Stimulated activated CD8-positive, alpha-beta memory T cell treated with anti-CD3 and anti-CD28 coated beads, Interleukin-7, amount 100 ng/mL, for 48 hours (primary cell): ENCODE results near the gene MAFG.
"Not testable (repeated sequence)": the region's sequence is repeated elsewhere in the genome, so short reads cannot be mapped to it uniquely, and the experiment has no call there.

Experiments used
- DNase-seq, 2 donors: peaks; one replicate each; pipeline ENCODE4 v3.0.0-alpha.2; 2020; ENCODE audit warnings: low read depth in 1 of 2; ENCODE audit errors: extremely low read depth in 1 of 2

The MAFG gene

DNA sequence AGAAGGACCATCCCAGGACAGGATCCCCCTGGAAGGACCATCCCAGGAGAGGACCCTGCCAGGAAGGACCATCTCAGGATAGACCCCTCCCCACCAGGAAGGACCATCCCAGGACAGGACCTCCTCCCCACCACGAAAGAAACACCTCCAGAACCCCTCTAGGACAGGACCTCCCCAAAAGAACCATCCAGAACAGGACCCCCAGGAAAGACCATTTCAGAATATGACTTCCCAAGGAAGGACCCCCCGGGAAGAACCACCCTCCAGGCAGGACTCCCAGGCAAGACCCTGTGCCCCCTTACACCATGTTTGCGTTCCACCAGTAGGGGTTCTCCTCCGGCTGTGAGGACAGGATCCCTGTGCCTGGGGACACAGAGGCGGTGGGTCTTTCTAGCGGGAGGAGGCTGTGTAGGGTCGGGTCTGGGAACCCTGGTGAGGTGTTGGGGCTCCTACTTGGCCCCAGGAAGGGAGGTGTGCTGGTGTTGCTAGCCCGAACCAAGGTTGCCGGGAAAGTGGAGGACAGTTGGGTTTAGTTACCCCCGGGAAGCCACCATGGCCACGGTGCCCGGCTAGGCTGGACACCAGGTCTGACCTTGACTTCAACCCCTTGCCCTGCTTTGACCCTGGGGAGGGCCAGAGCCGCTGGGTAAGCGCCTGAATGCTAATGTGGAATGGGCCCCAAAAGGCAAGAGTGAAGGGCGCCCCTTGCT is 31.3 kb upstream of the MAFG start:
- no peak for DNase-seq

DNA sequence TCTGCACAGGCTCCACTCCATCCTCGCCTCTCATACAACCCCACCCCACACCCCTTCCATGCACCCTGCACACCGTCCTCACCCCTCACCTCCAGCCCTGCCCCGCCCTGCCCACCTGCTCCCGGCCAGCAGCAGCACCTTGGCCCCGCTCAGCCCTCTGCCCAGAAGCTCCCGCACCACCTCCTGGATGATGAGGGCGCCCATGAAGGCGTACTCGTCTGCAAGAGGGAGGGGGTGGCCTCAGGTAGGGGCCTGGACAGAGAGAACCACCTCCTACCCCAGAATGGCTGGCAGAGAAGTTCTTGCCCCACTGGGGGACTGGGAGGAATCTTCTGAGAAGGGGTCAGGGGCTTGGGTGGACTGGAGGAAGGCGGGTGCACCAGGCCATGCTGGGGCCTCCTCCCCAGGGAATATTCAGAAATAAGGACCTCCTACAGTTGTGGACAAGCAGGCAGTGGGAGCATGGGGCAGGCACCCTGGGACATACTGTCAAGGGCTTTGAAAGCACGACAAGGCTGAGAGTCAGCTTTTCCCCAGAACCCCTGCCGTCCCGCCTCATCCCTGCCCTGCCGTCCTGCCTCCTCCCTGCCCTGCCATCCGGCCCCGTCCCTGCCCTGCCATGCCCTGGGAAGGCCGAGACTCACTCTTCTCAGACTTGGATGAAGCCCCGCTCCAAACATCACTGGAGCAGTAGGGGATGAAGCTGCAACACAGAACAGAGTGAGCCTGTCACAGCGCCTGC is 30.3 kb upstream of the MAFG start:
- DNase-seq, result no peak

DNA sequence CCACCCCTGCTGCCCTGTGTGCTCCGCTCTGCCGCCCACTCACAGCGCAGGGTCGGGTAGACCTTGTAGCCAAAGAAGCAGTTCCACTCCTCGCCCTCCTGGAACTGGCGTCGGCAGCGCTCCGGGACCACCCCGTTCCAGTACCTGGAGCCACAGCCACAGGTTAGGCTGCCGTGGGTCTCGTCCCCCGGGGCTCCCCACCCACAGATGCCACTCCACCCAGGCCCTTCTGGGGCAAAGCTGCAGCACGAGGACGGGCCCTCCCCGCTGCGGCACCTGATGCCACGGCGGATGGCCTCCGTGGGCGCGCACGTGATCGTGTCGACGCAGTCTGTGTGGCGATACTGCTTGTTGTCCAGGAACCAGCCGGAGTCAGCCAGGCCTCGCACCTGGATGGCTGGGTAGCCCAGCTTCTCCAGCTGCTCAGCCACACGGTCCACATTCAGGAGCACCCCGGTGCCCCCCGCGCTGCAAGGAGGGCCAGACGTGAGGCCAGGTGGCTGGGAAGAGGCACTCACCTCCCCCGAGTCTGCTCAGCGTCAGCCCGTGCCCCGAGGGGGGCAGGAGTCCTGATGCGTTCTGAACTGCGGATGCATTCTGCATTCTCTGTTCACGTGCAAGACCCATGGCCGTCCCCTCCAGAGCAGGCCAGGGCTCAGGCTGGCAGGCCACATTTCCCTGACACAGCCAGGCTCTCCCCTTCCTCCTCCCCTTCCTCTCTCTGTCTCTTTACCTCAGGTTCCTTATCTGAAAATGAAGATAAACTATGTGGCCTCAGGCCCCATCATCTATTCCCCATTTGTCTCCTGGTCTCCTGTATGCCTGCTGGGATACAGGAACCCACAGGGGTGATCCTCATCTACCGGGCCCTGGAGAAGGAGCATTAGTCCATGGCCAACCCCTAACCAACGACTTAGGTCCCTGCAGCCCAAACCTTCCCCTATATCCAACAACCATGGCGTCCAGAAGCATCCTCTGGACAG is 29.4 kb upstream of the MAFG start:
- no peak for DNase-seq

DNA sequence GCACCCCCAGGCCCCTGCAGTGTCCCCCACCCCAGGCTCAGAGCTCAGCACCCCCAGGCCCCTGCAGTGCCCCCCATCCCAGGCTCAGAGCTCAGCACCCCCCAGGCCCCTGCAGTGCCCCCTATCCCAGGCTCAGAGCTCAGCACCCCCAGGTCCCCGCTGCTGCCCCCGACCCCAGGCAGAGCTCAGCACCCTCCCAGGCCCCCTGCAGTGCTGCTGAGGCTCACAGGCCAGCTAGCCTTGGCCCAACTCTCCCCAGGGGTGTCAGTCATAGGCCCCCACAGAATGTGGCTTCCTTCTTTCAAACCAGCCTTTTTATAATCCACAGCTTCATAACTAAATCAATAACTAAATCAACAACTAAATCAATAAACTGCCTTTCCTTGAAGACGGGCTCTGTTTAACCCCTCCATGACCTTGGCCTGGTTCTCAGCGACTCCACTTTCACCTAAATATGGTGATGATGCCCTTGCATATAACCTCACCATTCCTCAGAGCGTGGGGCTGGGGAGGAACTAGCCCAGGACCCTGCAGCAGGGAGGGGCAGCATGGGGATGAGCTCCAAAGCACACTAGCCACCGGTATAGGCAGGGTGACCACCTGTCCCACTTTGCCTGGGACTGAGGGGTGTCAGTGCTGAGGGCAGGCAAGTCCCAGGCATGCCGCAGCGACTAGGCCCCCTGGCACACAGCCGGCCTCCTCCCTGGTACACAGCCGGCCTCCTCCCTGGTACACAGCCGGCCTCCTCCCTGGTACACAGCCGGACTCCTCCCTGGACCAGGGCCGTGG is 28.4 kb upstream of the MAFG start:
- no peak for DNase-seq

DNA sequence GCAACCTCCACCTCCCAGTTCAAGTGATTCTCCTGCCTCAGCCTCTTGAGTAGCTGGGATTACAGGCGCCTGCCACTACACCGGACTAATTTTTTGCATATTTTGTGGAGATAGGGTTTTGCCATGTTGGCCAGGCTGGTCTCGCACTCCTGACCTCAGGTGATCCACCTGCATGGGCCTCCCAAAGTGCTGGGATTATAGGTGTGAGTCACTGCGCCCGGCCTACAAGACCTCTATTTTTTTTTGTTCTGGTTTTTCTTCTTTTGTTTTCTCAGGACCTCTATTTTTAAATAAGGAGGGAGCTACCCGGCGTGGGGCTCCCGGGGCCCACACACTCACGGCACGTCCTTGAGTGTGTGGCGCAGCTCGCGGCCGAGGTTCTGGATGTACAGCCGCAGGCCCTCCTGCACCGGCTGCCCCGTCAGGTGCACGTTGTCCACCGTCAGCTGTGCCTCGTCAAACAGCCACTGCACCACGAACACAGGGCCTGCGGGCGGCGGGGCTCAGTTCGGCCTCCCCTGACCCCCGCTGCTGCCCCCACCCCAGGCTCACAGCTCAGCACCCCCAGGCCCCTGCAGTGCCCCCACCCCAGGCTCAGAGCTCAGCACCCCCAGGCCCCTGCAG is 27.6 kb upstream of the MAFG start:
- no peak for DNase-seq

DNA sequence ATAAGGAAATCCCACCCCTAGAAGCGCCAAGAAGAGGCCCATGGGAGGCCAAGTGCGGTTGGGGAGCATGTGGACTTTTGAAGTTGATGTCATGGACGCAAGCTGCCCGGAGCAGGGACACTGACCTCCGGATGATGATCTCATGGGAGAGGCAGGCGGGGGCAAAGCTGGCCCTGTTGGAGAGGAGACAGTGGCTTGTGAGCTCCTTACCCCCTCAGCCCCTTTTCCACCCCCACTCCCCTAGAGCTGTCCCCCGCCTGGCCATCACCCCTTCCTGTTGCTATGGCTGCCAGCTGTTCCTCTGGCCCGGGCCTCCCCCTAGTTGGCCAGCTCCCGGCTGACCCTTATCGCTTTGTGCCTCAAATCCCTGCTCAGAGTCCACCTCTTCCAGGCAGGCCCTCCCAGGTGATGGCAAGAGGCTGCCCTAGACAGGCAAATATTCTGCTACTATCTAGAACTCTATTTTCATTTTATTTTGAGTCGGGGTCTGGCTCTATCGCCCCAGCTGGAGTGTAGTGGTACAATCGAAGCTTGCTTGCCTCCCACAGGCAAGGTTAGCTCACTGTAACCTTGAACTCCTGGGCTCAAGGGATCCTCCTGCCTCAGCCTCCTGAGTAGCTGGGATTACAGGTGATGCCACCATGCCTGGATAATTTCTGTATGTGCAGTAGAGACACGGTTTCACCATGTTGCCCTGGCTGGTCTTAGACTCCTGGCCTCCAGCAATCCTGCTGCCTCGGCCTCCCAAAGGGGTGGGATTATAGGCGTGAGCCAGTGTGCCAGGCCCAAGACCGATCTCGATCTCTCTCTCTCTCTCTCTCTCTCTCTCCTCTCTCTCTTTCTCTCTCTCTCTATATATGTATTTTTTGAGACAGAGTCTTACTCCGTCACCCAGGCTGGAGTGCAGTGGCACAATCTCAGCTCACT is 26.9 kb upstream of the MAFG start:
- DNase-seq, result no peak

DNA sequence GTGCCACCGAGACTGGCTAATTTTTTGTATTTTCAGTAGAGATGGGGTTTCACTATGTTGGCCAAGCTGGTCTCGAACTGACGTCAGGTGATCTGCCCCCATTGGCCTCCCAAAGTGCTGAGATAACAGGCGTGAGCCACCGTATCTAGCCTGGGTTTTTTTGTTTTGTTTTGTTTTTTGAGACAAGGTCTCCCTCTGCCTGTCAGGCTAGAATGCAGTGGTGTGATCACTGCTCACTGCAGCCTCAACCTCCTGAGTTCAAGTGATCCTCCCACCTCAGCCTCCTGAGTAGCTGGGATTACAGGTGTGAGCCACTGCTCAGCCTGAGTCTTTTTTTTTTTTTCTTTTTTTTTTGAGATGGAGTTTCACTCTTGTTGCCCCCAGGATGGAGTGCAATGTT is 25.9 kb upstream of the MAFG start:
- not testable (repeated sequence) for DNase-seq

DNA sequence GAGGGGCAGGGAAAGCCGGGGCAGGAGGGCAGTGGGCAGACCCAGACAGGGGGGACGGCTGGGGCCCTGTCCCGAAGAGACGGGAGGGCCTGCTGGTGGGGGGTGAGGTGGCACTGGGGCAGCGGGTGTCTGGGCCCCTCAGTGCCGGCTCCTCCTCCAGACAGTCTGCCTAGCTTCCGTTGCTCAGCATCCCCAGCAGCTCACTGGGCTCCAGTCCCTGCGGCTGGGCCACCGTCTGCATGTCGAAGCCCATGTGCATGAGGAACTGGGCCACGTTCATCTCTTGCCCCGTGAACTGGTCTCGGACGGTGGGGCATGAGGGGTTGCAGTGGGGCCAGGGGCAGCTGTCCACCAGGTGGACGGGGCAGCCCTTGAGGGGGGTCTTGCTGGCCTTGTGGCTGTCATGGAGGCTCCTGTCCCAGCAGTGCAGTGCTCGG is 25.3 kb upstream of the MAFG start:
- no peak for DNase-seq

DNA sequence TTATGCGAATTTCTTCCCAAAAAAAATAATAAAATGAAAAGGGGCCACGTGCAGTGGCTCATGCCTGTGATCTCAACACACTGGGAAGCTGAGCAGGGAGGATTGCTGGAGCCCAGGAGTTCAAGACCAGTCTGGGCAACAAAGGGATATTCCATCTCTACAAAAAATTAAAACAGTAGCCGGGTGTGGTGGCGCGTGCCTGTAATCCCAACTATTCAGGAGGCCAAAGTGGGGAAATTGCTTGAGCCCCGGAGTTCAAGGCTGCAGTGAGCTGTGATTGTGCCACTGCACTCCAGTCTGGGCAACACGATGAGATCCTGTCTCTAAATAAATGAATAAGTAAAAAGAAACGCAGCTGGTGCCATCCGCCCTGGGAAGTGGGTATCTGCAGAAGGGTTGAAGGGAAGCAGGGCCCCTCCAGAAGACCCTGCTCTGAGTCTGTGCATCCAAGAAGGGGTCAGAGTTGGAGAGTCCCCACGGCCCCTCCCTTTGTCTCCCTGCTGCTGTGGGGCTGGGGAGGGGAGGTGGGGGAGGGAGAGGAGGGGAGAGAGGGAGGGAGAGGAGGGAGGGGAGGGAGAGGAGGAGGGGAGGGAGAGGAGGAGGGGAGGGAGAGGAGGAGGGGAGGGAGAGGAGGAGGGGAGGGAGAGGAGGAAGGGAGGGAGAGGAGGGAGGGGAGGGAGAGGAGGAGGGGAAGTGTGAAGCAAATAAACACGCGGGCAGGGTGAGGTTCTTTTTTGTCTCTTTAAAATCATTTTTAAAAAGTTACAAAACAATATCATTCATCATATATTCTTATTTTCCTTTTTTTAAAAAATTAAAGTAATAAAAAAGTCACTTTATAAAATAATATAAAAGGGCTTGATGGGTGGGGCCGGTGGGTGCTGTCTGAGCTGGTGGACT is 24.5 kb upstream of the MAFG start:
- no peak for DNase-seq

DNA sequence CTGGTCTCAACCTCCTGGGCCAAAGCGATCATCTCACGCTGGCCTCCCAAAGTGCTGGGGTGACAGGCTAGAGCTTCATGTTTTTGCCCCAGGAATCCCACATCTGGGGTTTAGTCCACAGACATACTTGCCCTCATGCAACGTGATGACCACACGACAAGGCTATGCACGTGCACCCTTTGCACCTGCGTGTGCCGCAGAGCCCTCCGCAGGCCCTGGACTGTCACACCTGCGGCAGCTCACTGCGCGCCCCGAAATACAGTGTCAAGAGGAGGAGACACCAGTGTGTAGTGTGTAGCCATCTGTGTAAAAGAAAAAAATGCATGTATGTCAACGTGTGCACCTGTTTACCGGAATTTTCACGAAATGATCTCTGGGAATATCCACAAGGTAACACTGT is 23.0 kb upstream of the MAFG start:
- DNase-seq, result no peak

DNA sequence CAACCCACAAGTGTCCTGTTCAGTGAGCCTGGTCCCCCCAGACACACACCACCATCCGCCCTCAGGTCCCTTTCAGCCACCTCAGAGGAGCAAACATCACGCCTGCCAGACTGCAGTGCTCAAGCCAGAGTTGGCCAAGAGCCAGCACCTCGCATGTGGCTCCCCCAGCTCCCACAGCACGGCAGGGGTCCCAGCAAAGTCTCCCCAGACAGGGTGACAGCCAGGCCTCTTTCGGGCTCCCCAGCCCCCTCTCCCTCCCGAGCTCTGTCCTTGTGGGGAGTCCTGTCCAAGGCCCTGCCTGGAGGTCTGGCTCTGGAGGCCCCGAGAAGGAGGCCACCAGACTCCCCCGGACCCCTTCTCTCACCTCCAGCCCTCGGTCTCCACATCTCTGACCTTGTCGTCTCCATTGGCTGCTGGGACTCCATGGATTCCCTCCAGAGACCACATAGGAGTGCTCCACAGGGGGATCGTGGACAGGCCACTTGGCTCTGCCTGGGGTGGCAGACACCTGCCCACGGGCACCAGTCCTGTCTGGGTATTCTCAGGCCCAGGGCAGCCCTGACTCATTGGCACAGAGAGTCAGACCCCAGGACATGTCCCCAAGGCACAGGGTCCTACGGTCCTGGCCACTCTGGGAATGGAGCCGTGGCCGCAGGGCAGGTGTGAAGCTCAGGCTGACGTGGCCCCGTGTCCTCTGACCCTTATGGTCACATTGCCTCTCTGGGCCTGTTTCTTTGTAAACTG is 21.3 kb upstream of the MAFG start:
- DNase-seq, result no peak

DNA sequence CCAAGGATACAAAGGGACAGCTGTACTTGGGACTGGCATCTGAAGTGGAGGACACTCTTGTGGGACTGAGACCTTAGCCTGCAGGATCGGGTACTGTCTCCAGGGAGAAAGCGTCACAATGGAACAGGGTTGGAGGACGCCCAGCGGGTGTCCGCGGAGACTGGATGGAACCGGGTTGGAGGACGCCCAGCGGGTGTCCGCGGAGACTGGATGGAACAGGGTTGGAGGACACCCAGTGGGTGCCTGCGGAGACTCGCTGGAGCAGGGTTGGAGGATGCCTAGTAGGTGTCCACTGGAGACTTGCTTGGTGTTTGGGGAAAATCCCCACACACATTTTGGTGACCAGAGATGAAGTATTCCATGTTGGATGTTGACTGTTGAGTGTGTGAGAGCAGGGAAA is 19.7 kb upstream of the MAFG start, which contains the start of gene MYADML2:
TSS of gene MYADML2 (minus strand) at position 45 of the 400 bp plus-strand sequence. CDS start 5,492 bp downstream, outside the sequence.
- no peak for DNase-seq

DNA sequence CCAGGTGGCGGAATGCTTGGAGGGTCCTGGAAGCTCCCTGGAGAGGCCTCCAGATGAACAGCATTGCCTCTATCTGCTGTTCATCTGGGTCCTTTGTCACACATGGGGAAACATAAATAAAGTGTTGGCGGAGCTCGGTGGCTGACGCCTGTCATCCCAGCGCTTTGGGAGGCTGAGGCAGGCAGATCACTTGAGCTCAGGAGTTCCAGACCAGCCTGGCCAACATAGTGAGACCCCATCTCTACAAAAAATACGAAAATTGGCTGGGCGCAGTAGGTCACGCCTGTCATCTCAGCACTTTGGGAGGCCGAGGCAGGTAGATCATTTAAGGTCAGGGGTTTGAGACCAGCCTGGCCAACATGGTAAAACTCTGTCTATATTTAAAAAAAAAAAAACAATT is 17.3 kb upstream of the MAFG start:
- DNase-seq, result no peak

DNA sequence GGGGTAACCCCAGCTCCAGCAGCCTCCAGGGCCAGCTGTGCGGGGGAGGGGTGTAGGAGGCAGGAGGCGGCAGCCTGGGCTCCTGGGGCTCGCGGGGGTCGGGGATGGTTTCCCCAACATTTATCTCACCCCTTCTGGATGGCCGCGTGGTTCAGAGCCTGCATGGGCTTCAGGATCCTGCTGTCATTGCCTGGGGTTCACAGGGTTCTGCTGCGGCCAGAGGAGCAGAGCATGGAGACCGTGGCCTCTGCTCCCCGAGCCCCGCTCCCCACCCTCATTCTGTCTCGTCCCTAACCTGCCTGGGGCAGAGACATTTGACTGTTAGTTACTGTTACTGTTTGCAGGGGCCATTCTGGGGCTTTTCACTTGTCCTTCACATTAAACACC is 14.6 kb upstream of the MAFG start:
- no peak for DNase-seq

DNA sequence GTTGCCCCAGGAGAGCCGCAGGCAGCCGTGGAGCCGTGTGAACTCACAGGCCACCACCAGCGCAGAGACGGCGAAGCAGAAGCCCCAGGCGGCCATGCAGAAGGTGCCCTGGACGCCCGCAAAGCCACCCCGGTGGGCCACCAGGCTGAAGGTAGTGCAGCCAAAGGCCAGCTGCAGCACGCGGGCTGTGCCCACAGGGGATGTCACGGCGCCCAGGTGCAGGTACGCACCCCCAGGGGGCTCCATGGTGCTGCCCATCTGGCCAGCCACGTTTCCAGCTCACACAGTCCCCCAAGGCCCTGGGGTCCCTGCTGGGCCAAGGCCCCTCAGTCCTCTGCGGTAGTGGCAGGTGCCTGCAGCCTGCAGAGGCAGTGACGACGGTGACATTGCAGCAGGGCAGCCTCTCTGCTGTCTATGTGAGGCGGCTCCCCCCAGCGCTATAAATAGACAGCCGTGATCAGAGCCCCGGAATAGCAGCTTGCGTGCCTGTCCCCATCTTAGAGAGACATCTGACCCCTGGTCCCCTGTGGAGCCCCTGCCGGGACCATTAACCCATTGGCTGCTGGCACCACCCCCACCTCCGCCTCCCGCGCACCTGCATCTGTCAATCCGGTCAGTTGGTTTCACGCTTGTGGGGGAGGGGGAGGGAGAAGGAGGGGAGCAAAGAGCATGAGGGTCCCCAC is 14.1 kb upstream of the MAFG start:
- DNase-seq, result no peak
